Naive B cell (primary cell): ENCODE results near the gene KNOP1. TPM values are rescaled to one million over a fixed set of nuclear protein-coding genes. Genes with fewer than 3 reads are reported as not detected.

Experiments used
- ATAC-seq, 2 donors: fragments of 150-1000 bp; cut with Tn5 transposase; 2 replicates each; pipeline ENCODE4 v1.10.0; 2021; ENCODE audit warnings: low read depth in 2 of 2, mild to moderate bottlenecking in 2 of 2, moderate library complexity in 2 of 2
- DNase-seq: peaks from one replicate; pipeline ENCODE4 v3.0.0; 2022
- H3K27ac Mint-ChIP-seq, 6 donors: one replicate each; pipeline ENCODE4 v1.8.0; 2020 to 2022; ENCODE audit warnings: mild to moderate bottlenecking in 6 of 6, mixed read lengths in 6 of 6, moderate library complexity in 5 of 6, inconsistent platforms in 2 of 6
- H3K27me3 Mint-ChIP-seq, 3 donors: one replicate each; pipeline ENCODE4 v1.8.0; 2021 to 2022; ENCODE audit warnings: mixed read lengths in 3 of 3, mild to moderate bottlenecking in 1 of 3
- H3K36me3 Mint-ChIP-seq, 2 donors: one replicate each; pipeline ENCODE4 v1.8.0; 2020 to 2022; ENCODE audit warnings: mixed read lengths in 2 of 2, inconsistent platforms in 1 of 2, mild to moderate bottlenecking in 1 of 2
- H3K4me1 Mint-ChIP-seq, 3 donors: one replicate each; pipeline ENCODE4 v1.8.0; 2020 to 2022; ENCODE audit warnings: mixed read lengths in 3 of 3, inconsistent platforms in 1 of 3, mild to moderate bottlenecking in 1 of 3, moderate library complexity in 1 of 3
- H3K4me3 Mint-ChIP-seq, 8 donors: one replicate each; pipeline ENCODE4 v1.8.0; 2020 to 2022; ENCODE audit warnings: mild to moderate bottlenecking in 8 of 8, mixed read lengths in 8 of 8, moderate library complexity in 8 of 8, inconsistent platforms in 2 of 8
- H3K9me3 Mint-ChIP-seq, 7 donors: one replicate each; pipeline ENCODE4 v1.8.0; 2020 to 2022; ENCODE audit warnings: mixed read lengths in 7 of 7, mild to moderate bottlenecking in 5 of 7, inconsistent platforms in 2 of 7, moderate library complexity in 1 of 7
- polyA plus RNA-seq, 6 donors: library from polyadenylated mRNA; unstranded; fragments of 300-500 nt; fragmentation: Illumina TruSeq; gene quantifications; one replicate each; pipeline ENCODE4 v1.2.3, GENCODE V29; 2021; ENCODE audit warnings: low read depth in 6 of 6

Gene KNOP1
- polyA plus RNA-seq, 6 donors from 2014 or later: 2.2 to 8.3 (median 5.9) TPM

- H3K36me3 Mint-ChIP-seq: peaks cover 40 to 47% of the 10 kb centered on the region in 2 donors
- H3K4me3 Mint-ChIP-seq: no peak overlapping the region
- H3K9me3 Mint-ChIP-seq: no peaks in the 10 kb centered on the region
- H3K27ac Mint-ChIP-seq: no peak overlapping the region
- ATAC-seq (no peak), DNase-seq (no peak)
- no peaks in the 10 kb centered on the region for H3K27me3 Mint-ChIP-seq
- no peaks in the 10 kb centered on the region for H3K4me1 Mint-ChIP-seq
Measured at GRCh38 chr16:19655242-19655777, 62.7 kb downstream of the KNOP1 start.

- H3K4me1 Mint-ChIP-seq: no peaks in the 10 kb centered on the region
- H3K4me3 Mint-ChIP-seq: no peak overlapping the region
- ATAC-seq (no peak), DNase-seq (no peak)
- H3K9me3 Mint-ChIP-seq: no peaks in the 10 kb centered on the region
- H3K36me3 Mint-ChIP-seq: peaks cover 37 to 45% of the 10 kb centered on the region in 2 donors
- H3K27ac Mint-ChIP-seq: peak overlapping the region in 2 of 6 donors; percentile 8 to 22
- no peaks in the 10 kb centered on the region for H3K27me3 Mint-ChIP-seq
Measured at GRCh38 chr16:19654147-19654546, 63.9 kb downstream of the KNOP1 start.

Other genes starting within 250 kb of the KNOP1 start
- gene GDE1, start 196.1 kb downstream of the KNOP1 start, polyA plus RNA-seq: 10 to 100 TPM; 25.2 to 36.3 (median 28.2) TPM
- gene CCP110, start 194.3 kb downstream of the KNOP1 start, polyA plus RNA-seq: 10 to 100 TPM in 2 of 6 donors, 1 to 10 TPM in 4; 5.1 to 12.6 (median 9.6) TPM
- 10 to 100 TPM; 31.1 to 38.6 (median 33.8) TPM for gene VPS35L, start 162.5 kb downstream of the KNOP1 start, polyA plus RNA-seq
- 1 to 10 TPM in 5 of 6 donors, not detected in 1; 1.1 to 3.7 (median 1.9) TPM for gene IQCK, start within 50 bp of the KNOP1 start, polyA plus RNA-seq
- not detected for gene GPRC5B, start 166.6 kb upstream of the KNOP1 start, polyA plus RNA-seq